HepG2 (cell line): ENCODE data around the gene MKS1. TPM values are rescaled to one million over a fixed set of nuclear protein-coding genes. Genes with fewer than 3 reads are reported as not detected.

ENCODE experiments used
- ATAC-seq: fragments of 200-7000 bp; cut with Tn5 transposase; 3 replicates; pipeline ENCODE4 v1.9.1; 2020; ENCODE audit warnings: mild to moderate bottlenecking, moderate library complexity
- BruUV-seq: library from RNA; stranded (reverse); fragments of 400-500 nt; replicated peaks from 2 replicates; lab custom pipeline; 2021; lab: Mats Ljungman, UMichigan
- CTCF ChIA-PET: fragments of 300-600 bp; formaldehyde crosslinking; extraction: SDS; loops from one replicate; lab custom pipeline; 2021; ENCODE audit warnings: low total read pairs, inconsistent platforms, low intra/inter-chr PET ratio; lab: Yijun Ruan, JAX
- POLR2A ChIA-PET: fragments of 350-600 bp; sonication (Branson Sonifier 250); formaldehyde crosslinking; loops from one replicate; lab custom pipeline; 2020; ENCODE audit warnings: antibody characterized with exemption, inconsistent platforms; lab: Yijun Ruan, JAX
- DNase-seq: peaks from one replicate; pipeline ENCODE4 v3.0.0-alpha.2; 2015; ENCODE audit warnings: low spot score
- FAIRE-seq: peaks from 3 replicates; lab custom pipeline; 2011; peaks lifted over from hg19 to GRCh38; lab: Jason Lieb, UNC
- H2AFZ ChIP-seq: one replicate; pipeline ENCODE4 v1.6.1; 2011; ENCODE audit warnings: low read length, inconsistent platforms
- H3K27ac ChIP-seq: fragments of 300-600 bp; 3 replicates; pipeline ENCODE4 v1.8.0; 2011; ENCODE audit warnings: mixed run types, mild to moderate bottlenecking, mixed read lengths, low read length, inconsistent platforms; ENCODE audit not compliant: insufficient read depth; ENCODE audit errors: extremely low read length
- H3K27me3 ChIP-seq, 2 experiments: fragments of 200-600 bp in 1 of 2; 2 replicates in 1 of 2; 3 replicates in 1 of 2; pipeline versions ENCODE4 v1.6.0 to v1.8.0; 2011; ENCODE audit warnings: low read length in 2 of 2, mild to moderate bottlenecking in 2 of 2, moderate library complexity in 2 of 2, inconsistent platforms in 1 of 2; ENCODE audit not compliant: insufficient read depth in 2 of 2, control insufficient read depth in 1 of 2
- H3K36me3 ChIP-seq, 2 experiments: fragments of 200-600 bp in 1 of 2; replicated peaks in 1 of 2; 2 replicates in 1 of 2; 3 replicates in 1 of 2; pipeline versions ENCODE4 v1.5.1 to v1.8.0; 2011; ENCODE audit warnings: low read length in 2 of 2, inconsistent platforms in 1 of 2; ENCODE audit not compliant: insufficient read depth in 2 of 2, control insufficient read depth in 1 of 2
- H3K4me1 ChIP-seq: 2 replicates; pipeline ENCODE4 v1.5.1; 2012; ENCODE audit warnings: low read length, inconsistent platforms; ENCODE audit not compliant: insufficient read depth
- H3K4me2 ChIP-seq: 2 replicates; pipeline ENCODE4 v1.6.0; 2011; ENCODE audit warnings: low read depth, low read length, inconsistent platforms
- H3K4me3 ChIP-seq, 3 experiments: fragments of 200-600 bp in 1 of 3; sonication (generic), shearing (Covaris generic) in 1 of 3; replicated peaks in 1 of 3; 2 replicates each; pipeline ENCODE4 v1.5.1; 2011 to 2016; ENCODE audit warnings: low read length in 3 of 3, inconsistent platforms in 2 of 3, low read depth in 2 of 3, mild to moderate bottlenecking in 2 of 3, control low read depth in 1 of 3, mixed read lengths in 1 of 3; ENCODE audit not compliant: insufficient read depth in 1 of 3
- H3K79me2 ChIP-seq: one replicate; pipeline ENCODE4 v1.6.1; 2011; ENCODE audit warnings: low read length, inconsistent platforms; ENCODE audit not compliant: insufficient read depth
- H3K9ac ChIP-seq: 2 replicates; pipeline ENCODE4 v1.6.0; 2011; ENCODE audit warnings: mild to moderate bottlenecking, low read depth, low read length, inconsistent platforms; ENCODE audit not compliant: insufficient read depth
- H3K9me3 ChIP-seq: 2 replicates; pipeline ENCODE4 v1.5.1; 2012; ENCODE audit warnings: mild to moderate bottlenecking, low read length
- H4K20me1 ChIP-seq: 2 replicates; pipeline ENCODE4 v1.6.0; 2011; ENCODE audit warnings: inconsistent platforms, mild to moderate bottlenecking, low read length, moderate library complexity; ENCODE audit not compliant: insufficient read depth
- ATF7 ChIP-seq, 2 experiments: fragments of 450-650 bp in 1 of 2; sonication (generic) in 1 of 2; formaldehyde crosslinking in 1 of 2; IDR thresholded peaks; 2 replicates each; pipeline versions ENCODE4 v1.4.0 to v1.6.1; 2016 to 2020; ENCODE audit warnings: antibody characterized with exemption in 1 of 2, mild to moderate bottlenecking in 1 of 2, missing genetic modification reagents in 1 of 2
- EHMT2 ChIP-seq: fragments of 200-600 bp; sonication (generic); IDR thresholded peaks from 2 replicates; pipeline ENCODE4 v1.7.0; 2017; ENCODE audit warnings: antibody characterized with exemption, low read depth, low read length, borderline replicate concordance
- MIER2 ChIP-seq: IDR thresholded peaks from 2 replicates; pipeline ENCODE4 v1.6.1; 2016; ENCODE audit warnings: missing biosample characterization, missing genetic modification reagents
- ONECUT2 ChIP-seq: sonication (generic); formaldehyde crosslinking; IDR thresholded peaks from 2 replicates; pipeline ENCODE4 v1.4.0; 2020; ENCODE audit warnings: missing genetic modification reagents
- TEAD2 ChIP-seq: sonication (generic); formaldehyde crosslinking; IDR thresholded peaks from 2 replicates; pipeline ENCODE4 v1.9.0; 2021; ENCODE audit warnings: missing genetic modification reagents
- WGBS: methylation state at CpG from one replicate; pipeline ENCODE4 v1.1.6; 2017; ENCODE audit warnings: low lambda C conversion rate; 5-methylcytosine and 5-hydroxymethylcytosine counted together
- in situ Hi-C: cut with HindIII; loops from 2 replicates; pipeline ENCODE4 v1.10.0; 2017; ENCODE audit warnings: low pct_unique_long_range_greater_than_20kb; ENCODE audit not compliant: extremely low pct_ligation_motif_present
- intact Hi-C: fragments of 100-400 bp; cut with micrococcal nuclease; formaldehyde crosslinking; loops from one replicate; pipeline ENCODE4 v1.10.0; 2022; ENCODE audit not compliant: unreplicated experiment
- polyA plus RNA-seq, 8 experiments: library from polyadenylated mRNA; depleted of rRNA in 3 of 8; stranded (reverse) in 7 of 8; unstranded in 1 of 8; fragments of >200 nt; fragmentation: Illumina TruSeq in 4 of 8; extraction: Trizol in 4 of 8; gene quantifications; 2 replicates each; pipeline versions ENCODE4 v1.2.1 to v1.2.3, GENCODE V29; 2011 to 2016; ENCODE audit warnings: low read depth in 4 of 8, missing spikeins in 1 of 8, mixed read lengths in 1 of 8; ENCODE audit not compliant: insufficient read depth in 1 of 8
- total RNA-seq, 5 experiments: library from RNA; depleted of rRNA; stranded (reverse); fragments of >200 nt; fragmentation: Illumina TruSeq; extraction: Trizol; gene quantifications; 2 replicates each; pipeline ENCODE4 v1.2.3, GENCODE V29; 2016; ENCODE audit warnings: low read depth in 1 of 5
- TF ChIP-seq, protein P1 (sequence below), 2 experiments: IDR thresholded peaks; 2 replicates each; pipeline ENCODE4 v1.6.1; 2011 to 2012; ENCODE audit warnings: low read length in 2 of 2, borderline replicate concordance in 1 of 2, low read depth in 1 of 2, mild to moderate bottlenecking in 1 of 2, moderate library complexity in 1 of 2

The MKS1 gene
- total and polyA plus RNA-seq, 2 of the 13 experiments (the other 11 are each of a cell fraction or from before 2014, with no cell fraction given): 16.1 to 26.3 TPM

DNA sequence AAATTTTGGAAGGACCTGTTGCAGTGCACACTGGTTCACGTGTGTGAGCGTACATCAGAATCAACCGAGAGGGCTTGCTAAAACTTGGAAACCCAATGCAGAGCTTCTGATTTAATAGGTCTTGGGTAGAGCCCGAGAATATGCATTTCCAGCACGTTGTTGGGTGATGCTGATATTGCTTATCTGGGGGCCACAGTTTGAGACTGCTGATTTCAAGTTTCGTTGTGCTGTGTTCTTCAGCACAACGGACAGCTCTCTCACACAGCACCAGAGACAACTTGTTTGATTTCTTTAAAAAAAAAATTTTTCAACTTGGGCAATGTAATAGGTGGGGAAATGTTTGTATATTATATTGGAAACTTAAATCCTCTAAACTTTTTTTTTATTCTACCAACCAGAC is 42.9 kb downstream of the MKS1 start:
- H3K9me3 ChIP-seq: no peaks in the 10 kb centered on the region
- 20% methylated on average over 7 of the region's 7 CpGs for WGBS
- FAIRE-seq (no peak), ATAC-seq (no peak), DNase-seq (no peak)
- in situ Hi-C loops: no loop called here
- H2AFZ ChIP-seq: no peak overlapping the region
- no peaks in the 10 kb centered on the region for H3K36me3 ChIP-seq
- H3K4me2 ChIP-seq: no peak overlapping the region
- peaks cover 0 to 12% of the 10 kb centered on the region in 2 experiments; a peak in 4 of 5 replicates for H3K27me3 ChIP-seq
- H3K4me3 ChIP-seq: no peak overlapping the region
- no TSS peak for BruUV-seq
- H3K4me1 ChIP-seq: no peaks in the 10 kb centered on the region
- ChIA-PET POLR2A (no interaction called here), CTCF (no interaction called here)
- intact Hi-C loops: no loop called here
- H4K20me1 ChIP-seq: no peaks in the 10 kb centered on the region
- no peak overlapping the region for H3K9ac ChIP-seq
- H3K27ac ChIP-seq: no peak overlapping the region
- TF ChIP-seq EHMT2 (peak; percentile 79), TEAD2 (no peak), MIER2 (CRISPR knock-in tag) (peak; percentile 93)
- TF ChIP-seq, protein P1, sequence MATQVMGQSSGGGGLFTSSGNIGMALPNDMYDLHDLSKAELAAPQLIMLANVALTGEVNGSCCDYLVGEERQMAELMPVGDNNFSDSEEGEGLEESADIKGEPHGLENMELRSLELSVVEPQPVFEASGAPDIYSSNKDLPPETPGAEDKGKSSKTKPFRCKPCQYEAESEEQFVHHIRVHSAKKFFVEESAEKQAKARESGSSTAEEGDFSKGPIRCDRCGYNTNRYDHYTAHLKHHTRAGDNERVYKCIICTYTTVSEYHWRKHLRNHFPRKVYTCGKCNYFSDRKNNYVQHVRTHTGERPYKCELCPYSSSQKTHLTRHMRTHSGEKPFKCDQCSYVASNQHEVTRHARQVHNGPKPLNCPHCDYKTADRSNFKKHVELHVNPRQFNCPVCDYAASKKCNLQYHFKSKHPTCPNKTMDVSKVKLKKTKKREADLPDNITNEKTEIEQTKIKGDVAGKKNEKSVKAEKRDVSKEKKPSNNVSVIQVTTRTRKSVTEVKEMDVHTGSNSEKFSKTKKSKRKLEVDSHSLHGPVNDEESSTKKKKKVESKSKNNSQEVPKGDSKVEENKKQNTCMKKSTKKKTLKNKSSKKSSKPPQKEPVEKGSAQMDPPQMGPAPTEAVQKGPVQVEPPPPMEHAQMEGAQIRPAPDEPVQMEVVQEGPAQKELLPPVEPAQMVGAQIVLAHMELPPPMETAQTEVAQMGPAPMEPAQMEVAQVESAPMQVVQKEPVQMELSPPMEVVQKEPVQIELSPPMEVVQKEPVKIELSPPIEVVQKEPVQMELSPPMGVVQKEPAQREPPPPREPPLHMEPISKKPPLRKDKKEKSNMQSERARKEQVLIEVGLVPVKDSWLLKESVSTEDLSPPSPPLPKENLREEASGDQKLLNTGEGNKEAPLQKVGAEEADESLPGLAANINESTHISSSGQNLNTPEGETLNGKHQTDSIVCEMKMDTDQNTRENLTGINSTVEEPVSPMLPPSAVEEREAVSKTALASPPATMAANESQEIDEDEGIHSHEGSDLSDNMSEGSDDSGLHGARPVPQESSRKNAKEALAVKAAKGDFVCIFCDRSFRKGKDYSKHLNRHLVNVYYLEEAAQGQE (IDR thresholded peaks at IDR 0.05; ENCODE audit: borderline replicate concordance in 1 of 2, low read depth in 1 of 2, low read length in 2 of 2): peak; percentile 54 to 95
- TF ChIP-seq, all 625 proteins: peak for 3
- H3K79me2 ChIP-seq: no peaks in the 10 kb centered on the region

DNA sequence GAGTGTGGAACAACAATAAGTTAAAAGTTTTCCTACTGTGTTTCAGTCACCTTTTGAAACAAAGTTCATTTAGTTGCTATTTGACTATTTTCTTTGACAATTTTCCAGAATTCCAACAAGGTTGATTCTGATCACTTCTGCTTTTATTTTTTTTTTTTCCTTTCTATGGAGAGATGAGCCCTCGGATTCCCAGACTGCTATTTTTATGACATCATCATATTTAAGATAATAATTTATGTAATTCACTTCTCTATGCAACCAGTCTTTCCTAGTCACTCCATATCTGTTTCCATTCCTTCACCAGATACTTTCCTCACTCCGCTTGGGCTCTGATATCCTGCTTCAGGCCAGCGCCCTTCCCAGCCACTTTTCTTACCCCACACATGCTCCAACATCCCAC is 44.2 kb downstream of the MKS1 start:
- H3K27ac ChIP-seq: no peak overlapping the region
- H3K79me2 ChIP-seq: no peaks in the 10 kb centered on the region
- no peaks in the 10 kb centered on the region for H4K20me1 ChIP-seq
- no peak for ATAC-seq
- DNase-seq: no peak
- POLR2A ChIA-PET: no interaction called here
- H3K9me3 ChIP-seq: no peaks in the 10 kb centered on the region
- H3K9ac ChIP-seq: no peak overlapping the region
- H3K36me3 ChIP-seq: no peaks in the 10 kb centered on the region
- H3K27me3 ChIP-seq: peaks cover 2 to 22% of the 10 kb centered on the region in 2 experiments; a peak in 4 of 5 replicates
- BruUV-seq: no TSS peak
- no peak overlapping the region for H3K4me2 ChIP-seq
- intact Hi-C loops: no loop called here
- 4% methylated on average over 3 of the region's 3 CpGs for WGBS
- in situ Hi-C loops: no loop called here
- H2AFZ ChIP-seq: no peak overlapping the region
- H3K4me1 ChIP-seq: no peaks in the 10 kb centered on the region
- no peak overlapping the region for H3K4me3 ChIP-seq
- CTCF ChIA-PET: no interaction called here
- no peak for FAIRE-seq
- TF ChIP-seq ONECUT2 (CRISPR knock-in tag): no peak
- TF ChIP-seq ATF7 (IDR thresholded peaks at IDR 0.05): peak; percentile 97
- TF ChIP-seq ATF7 (CRISPR knock-in tag; IDR thresholded peaks at IDR 0.05): no peak
